T-helper 2 cell treated with Interferon-gamma antibody and Interleukin-4, amounts not matched to agents 5 μg/mL and 100 μg/mL, for 36 hours (primary cell): ENCODE data around the gene SH2D1B.
A peak's percentile ranks its signal among the peaks of the same experiment; 100 is the strongest.

Source experiments
- DNase-seq: peaks from one replicate; pipeline ENCODE4 v3.0.0; 2021; ENCODE audit warnings: low spot score
- H3K27ac Mint-ChIP-seq: one replicate; pipeline ENCODE4 v1.8.0; 2021; ENCODE audit warnings: mild to moderate bottlenecking, mixed read lengths
- H3K27me3 Mint-ChIP-seq: one replicate; pipeline ENCODE4 v1.8.0; 2021; ENCODE audit warnings: low read depth, mixed read lengths
- H3K36me3 Mint-ChIP-seq: one replicate; pipeline ENCODE4 v1.8.0; 2021; ENCODE audit warnings: low read depth, mixed read lengths
- H3K4me1 Mint-ChIP-seq: one replicate; pipeline ENCODE4 v1.8.0; 2021; ENCODE audit warnings: low read depth, mixed read lengths
- H3K4me3 Mint-ChIP-seq: one replicate; pipeline ENCODE4 v1.8.0; 2022; ENCODE audit warnings: mild to moderate bottlenecking, moderate library complexity, mixed read lengths
- H3K9me3 Mint-ChIP-seq: one replicate; pipeline ENCODE4 v1.8.0; 2021; ENCODE audit warnings: mixed read lengths

SH2D1B gene

DNA sequence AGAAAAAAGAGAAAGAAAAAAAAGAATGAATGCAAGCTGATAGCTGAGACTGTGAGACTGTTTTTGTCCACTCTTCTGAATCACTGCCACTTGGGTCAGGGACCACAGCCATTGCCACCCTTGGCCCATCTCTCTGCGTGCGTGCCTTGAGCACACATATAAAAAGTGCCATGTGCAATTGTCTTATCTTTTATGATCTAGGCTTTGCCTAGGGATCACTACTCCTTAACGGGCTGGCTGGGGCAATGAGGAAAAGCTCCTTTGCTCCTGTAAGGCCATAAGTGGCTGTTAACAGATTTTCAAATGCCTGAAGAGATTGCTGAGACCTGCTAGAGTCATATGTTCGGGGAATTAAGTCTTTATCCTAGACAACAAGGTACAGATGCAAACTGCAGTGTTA lies 43.5 kb downstream of the SH2D1B start:
- H3K27me3 Mint-ChIP-seq = no peaks in the 10 kb centered on the region
- no peak for DNase-seq
- H3K27ac Mint-ChIP-seq = no peak overlapping the region
- H3K4me1 Mint-ChIP-seq = no peaks in the 10 kb centered on the region
- no peaks in the 10 kb centered on the region for H3K36me3 Mint-ChIP-seq
- no peaks in the 10 kb centered on the region for H3K9me3 Mint-ChIP-seq
- no peak overlapping the region for H3K4me3 Mint-ChIP-seq

- Mint-ChIP-seq H3K36me3 (no peaks in the 10 kb centered on the region), H3K9me3 (no peaks in the 10 kb centered on the region), H3K4me3 (no peak overlapping the region), H3K27ac (no peak overlapping the region), H3K4me1 (no peaks in the 10 kb centered on the region), H3K27me3 (no peaks in the 10 kb centered on the region)
- DNase-seq = no peak
These were observed 44.2 kb downstream of the SH2D1B start for GRCh38 chr1:162367772-162368171.

- H3K4me1 Mint-ChIP-seq = no peaks in the 10 kb centered on the region
- no peaks in the 10 kb centered on the region for H3K27me3 Mint-ChIP-seq
- H3K36me3 Mint-ChIP-seq = no peaks in the 10 kb centered on the region
- H3K4me3 Mint-ChIP-seq = peak overlapping the region; percentile 25
- no peak for DNase-seq
- H3K27ac Mint-ChIP-seq = no peak overlapping the region
- no peaks in the 10 kb centered on the region for H3K9me3 Mint-ChIP-seq
These were observed 44.9 kb downstream of the SH2D1B start for GRCh38 chr1:162367073-162367472.

- Mint-ChIP-seq H3K4me3 (peak overlapping the region; percentile 25), H3K36me3 (no peaks in the 10 kb centered on the region), H3K4me1 (no peaks in the 10 kb centered on the region), H3K27me3 (no peaks in the 10 kb centered on the region), H3K27ac (no peak overlapping the region), H3K9me3 (no peaks in the 10 kb centered on the region)
- no peak for DNase-seq
These were observed 45.3 kb downstream of the SH2D1B start for GRCh38 chr1:162366671-162367070.

- Mint-ChIP-seq H3K9me3 (no peaks in the 10 kb centered on the region), H3K4me1 (no peaks in the 10 kb centered on the region), H3K4me3 (no peak overlapping the region), H3K27ac (no peak overlapping the region), H3K36me3 (no peaks in the 10 kb centered on the region), H3K27me3 (no peaks in the 10 kb centered on the region)
- no peak for DNase-seq
These were observed 45.8 kb downstream of the SH2D1B start for GRCh38 chr1:162366149-162366548.

- no peaks in the 10 kb centered on the region for H3K36me3 Mint-ChIP-seq
- no peaks in the 10 kb centered on the region for H3K9me3 Mint-ChIP-seq
- H3K27me3 Mint-ChIP-seq = no peaks in the 10 kb centered on the region
- H3K4me3 Mint-ChIP-seq = no peak overlapping the region
- no peak overlapping the region for H3K27ac Mint-ChIP-seq
- DNase-seq = no peak
- H3K4me1 Mint-ChIP-seq = no peaks in the 10 kb centered on the region
These were observed 46.5 kb downstream of the SH2D1B start for GRCh38 chr1:162365284-162366020.

DNA sequence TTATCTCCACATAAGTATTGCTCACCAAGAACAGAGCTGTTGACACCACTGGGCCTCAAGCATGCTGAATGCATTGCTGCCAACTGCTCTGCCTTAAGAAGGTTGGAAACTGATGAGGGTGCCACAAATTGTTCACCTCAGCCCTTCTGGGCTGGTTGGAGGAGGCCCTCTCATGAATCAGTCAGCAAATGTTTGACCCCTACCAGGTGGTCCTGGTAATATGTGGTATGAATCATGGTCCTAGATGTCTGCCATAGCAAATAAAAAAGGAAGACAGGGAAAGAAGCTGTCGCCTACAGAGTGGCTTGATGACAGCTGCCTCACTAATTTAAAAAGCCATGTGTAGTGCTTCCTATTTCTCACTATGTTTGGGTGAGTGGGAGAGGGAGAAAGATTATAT lies 47.4 kb downstream of the SH2D1B start:
- no peak for DNase-seq

GRCh38 chr1:162363823-162364222 lies 48.1 kb downstream of the SH2D1B start:
- Mint-ChIP-seq H3K4me1 (no peaks in the 10 kb centered on the region), H3K9me3 (no peaks in the 10 kb centered on the region), H3K27ac (no peak overlapping the region), H3K36me3 (no peaks in the 10 kb centered on the region), H3K4me3 (no peak overlapping the region), H3K27me3 (no peaks in the 10 kb centered on the region)
- no peak for DNase-seq

More for the DNA sequence above, 47.4 kb downstream of the SH2D1B start:
- Mint-ChIP-seq H3K4me3 (no peak overlapping the region), H3K27ac (no peak overlapping the region), H3K9me3 (no peaks in the 10 kb centered on the region), H3K36me3 (no peaks in the 10 kb centered on the region), H3K27me3 (no peaks in the 10 kb centered on the region), H3K4me1 (no peaks in the 10 kb centered on the region)

DNA sequence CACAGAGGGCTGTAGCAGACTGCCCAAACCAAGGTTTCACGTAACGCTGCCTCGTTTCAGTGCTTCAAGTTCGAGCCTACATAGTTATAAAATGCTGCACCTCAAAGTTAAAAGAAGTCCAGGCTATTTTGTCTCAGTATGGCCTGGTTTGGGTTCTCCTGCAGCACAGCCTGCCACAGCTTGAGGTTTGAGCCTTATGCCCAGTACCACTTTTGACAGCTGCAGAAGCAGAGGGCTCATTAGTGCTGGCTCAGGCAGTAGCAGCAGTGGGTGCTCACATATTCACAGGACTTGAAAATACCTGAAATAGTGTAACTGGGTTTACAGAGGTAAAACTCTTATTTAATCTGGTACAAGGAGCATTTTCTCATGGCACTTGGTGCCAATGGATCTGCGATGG lies 50.6 kb downstream of the SH2D1B start:
- Mint-ChIP-seq H3K9me3 (no peaks in the 10 kb centered on the region), H3K27ac (no peak overlapping the region), H3K4me1 (no peaks in the 10 kb centered on the region), H3K4me3 (no peak overlapping the region), H3K36me3 (no peaks in the 10 kb centered on the region), H3K27me3 (no peaks in the 10 kb centered on the region)
- DNase-seq = no peak

GRCh38 chr1:162360874-162361260 lies 51.1 kb downstream of the SH2D1B start:
- H3K4me3 Mint-ChIP-seq = no peak overlapping the region
- no peaks in the 10 kb centered on the region for H3K4me1 Mint-ChIP-seq
- no peak for DNase-seq
- H3K9me3 Mint-ChIP-seq = no peaks in the 10 kb centered on the region
- no peak overlapping the region for H3K27ac Mint-ChIP-seq
- no peaks in the 10 kb centered on the region for H3K36me3 Mint-ChIP-seq
- H3K27me3 Mint-ChIP-seq = no peaks in the 10 kb centered on the region

DNA sequence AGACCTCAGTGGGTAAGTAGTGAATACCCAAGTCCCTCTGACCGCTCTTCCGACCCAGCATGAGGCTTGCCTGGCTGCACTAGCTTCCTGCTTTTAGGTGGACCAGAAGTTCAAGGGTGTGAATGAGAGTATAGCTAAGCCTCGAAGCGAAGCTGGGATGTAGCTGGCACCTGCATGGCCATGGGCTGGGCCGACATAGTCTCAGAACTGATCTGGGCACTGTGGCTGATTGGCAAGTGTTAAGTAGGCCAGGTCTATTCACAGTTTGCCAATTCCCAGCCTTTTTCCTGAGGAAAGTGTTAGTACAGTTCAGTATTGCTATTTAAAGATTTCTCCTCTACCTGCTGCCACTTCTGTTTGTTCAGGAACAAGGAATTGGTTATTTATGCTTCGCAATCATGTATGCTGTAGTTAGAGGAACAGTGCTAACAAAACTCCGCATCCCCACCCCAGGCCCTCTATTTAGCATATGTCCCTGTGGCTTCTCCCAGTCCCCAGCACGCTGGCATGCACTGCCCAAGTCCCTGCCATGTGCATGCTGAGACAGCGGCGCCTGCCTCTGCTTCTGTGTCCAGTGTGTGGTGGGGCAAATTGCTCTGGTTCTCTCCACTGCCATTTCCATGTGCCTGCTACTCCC lies 51.6 kb downstream of the SH2D1B start:
- H3K4me3 Mint-ChIP-seq = no peak overlapping the region
- H3K9me3 Mint-ChIP-seq = no peaks in the 10 kb centered on the region

DNA sequence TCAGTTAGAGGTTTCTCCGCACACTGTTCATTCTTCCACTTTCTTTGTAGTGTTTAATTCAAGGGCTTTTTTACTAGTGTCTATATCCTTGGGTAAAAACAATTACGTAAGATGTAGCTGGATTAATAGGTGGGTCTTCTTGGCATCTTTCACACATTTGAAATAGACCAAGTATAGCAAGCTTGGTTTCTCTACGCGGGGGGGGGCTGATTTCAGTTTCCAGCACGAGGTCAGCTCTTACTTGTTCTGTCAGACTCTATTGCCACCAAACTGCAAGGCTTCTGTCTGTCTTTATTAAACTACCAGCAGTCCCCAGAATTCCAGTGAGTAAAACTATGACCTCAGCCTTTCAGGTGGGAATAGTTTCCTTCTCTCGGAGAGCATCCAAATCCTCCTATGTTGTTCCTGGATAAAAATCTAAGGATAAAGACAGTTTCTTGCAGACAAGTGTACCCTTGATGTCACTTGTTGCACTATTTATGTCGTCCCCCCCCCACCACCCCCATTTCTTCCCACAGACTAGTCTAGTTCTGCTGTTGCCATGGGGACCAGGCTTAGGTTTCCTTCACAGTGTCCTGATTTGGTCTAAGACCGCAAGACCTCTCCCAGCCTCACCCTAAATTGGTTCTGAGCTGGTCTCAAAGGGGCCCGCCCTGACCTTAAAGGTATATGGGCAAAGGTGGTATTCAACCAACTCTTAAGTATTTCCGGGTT lies 52.3 kb downstream of the SH2D1B start:
- Mint-ChIP-seq H3K27me3 (no peaks in the 10 kb centered on the region), H3K27ac (no peak overlapping the region), H3K4me1 (no peaks in the 10 kb centered on the region), H3K4me3 (no peak overlapping the region), H3K36me3 (no peaks in the 10 kb centered on the region), H3K9me3 (no peaks in the 10 kb centered on the region)
- no peak for DNase-seq

More for the DNA sequence above, 51.6 kb downstream of the SH2D1B start:
- no peaks in the 10 kb centered on the region for H3K4me1 Mint-ChIP-seq
- DNase-seq = no peak
- H3K27ac Mint-ChIP-seq = no peak overlapping the region
- no peaks in the 10 kb centered on the region for H3K36me3 Mint-ChIP-seq
- H3K27me3 Mint-ChIP-seq = no peaks in the 10 kb centered on the region

- Mint-ChIP-seq H3K27me3 (no peaks in the 10 kb centered on the region), H3K4me1 (no peaks in the 10 kb centered on the region), H3K36me3 (no peaks in the 10 kb centered on the region), H3K9me3 (no peaks in the 10 kb centered on the region), H3K4me3 (no peak overlapping the region), H3K27ac (no peak overlapping the region)
- DNase-seq = no peak
These were observed 53.0 kb downstream of the SH2D1B start for GRCh38 chr1:162358928-162359327.

DNA sequence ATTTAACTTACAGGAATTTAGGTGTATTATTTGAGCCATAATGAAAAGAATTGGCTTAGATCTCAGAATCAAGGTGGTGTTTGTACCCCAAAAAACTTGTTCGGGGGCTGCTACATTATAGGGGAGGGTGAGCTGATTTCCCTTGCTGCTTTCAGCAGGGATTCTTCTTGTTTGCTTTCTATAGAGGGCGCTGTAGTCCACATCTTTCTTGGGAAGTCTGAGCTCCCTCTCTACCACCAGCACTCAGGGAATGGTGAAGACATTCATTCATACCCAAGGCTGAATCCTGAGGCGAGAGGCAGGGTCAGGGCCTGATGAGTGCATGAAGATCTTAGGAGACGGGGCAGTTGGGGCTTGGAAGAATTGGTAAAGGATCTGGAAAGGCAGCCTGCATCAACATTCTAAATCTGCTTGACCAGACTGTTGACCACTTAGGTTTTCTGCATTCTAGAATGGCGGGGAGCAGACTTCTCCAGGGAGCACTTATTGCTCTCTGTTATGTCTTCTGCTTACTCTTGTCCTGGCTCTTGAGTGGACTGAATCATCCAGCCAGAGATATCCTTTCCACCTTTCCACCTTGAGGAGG lies 54.2 kb downstream of the SH2D1B start:
- no peaks in the 10 kb centered on the region for H3K27me3 Mint-ChIP-seq
- H3K4me3 Mint-ChIP-seq = no peak overlapping the region
- no peaks in the 10 kb centered on the region for H3K9me3 Mint-ChIP-seq
- no peaks in the 10 kb centered on the region for H3K4me1 Mint-ChIP-seq
- DNase-seq = no peak
- no peaks in the 10 kb centered on the region for H3K36me3 Mint-ChIP-seq
- no peak overlapping the region for H3K27ac Mint-ChIP-seq
